Lung (tissue), 12 donors: ENCODE data around the gene PRR7. TPM values are rescaled to one million over a fixed set of nuclear protein-coding genes. Genes with fewer than 3 reads are reported as not detected.

Experiments
- ATAC-seq: fragments of 200-7000 bp; cut with Tn5 transposase; one replicate; pipeline ENCODE4 v1.9.1; 2020; ENCODE audit warnings: moderate number of reproducible peaks; ENCODE audit not compliant: insufficient read depth, low FRiP score
- DNase-seq, 3 donors: peaks; one replicate each; pipeline ENCODE4 v3.0.0-alpha.2; 2013 to 2017
- H3K27ac ChIP-seq, 2 donors: one replicate each; pipeline ENCODE4 v1.5.1; 2013; ENCODE audit warnings: mild to moderate bottlenecking in 2 of 2, moderate library complexity in 2 of 2, control low read depth in 1 of 2, inconsistent platforms in 1 of 2, low read depth in 1 of 2, low read length in 1 of 2
- H3K27me3 ChIP-seq, 3 donors: one replicate each; pipeline ENCODE4 v1.5.1; 2013; ENCODE audit warnings: low read length in 2 of 3; ENCODE audit not compliant: control insufficient read depth in 3 of 3, insufficient read depth in 3 of 3
- H3K36me3 ChIP-seq, 4 donors: one replicate each; pipeline ENCODE4 v1.5.1; 2013; ENCODE audit warnings: low read length in 4 of 4, mild to moderate bottlenecking in 1 of 4, moderate library complexity in 1 of 4; ENCODE audit not compliant: control insufficient read depth in 4 of 4, insufficient read depth in 4 of 4
- H3K4me1 ChIP-seq, 5 donors: one replicate each; pipeline ENCODE4 v1.5.1; 2013; ENCODE audit warnings: low read length in 5 of 5, mild to moderate bottlenecking in 2 of 5, moderate library complexity in 1 of 5; ENCODE audit not compliant: control insufficient read depth in 5 of 5, insufficient read depth in 5 of 5
- H3K4me3 ChIP-seq: one replicate; pipeline ENCODE4 v1.5.1; 2013; ENCODE audit warnings: mild to moderate bottlenecking, control low read depth, moderate library complexity
- H3K9ac ChIP-seq, 2 donors: one replicate each; pipeline ENCODE4 v1.5.1; 2013; ENCODE audit warnings: low read length in 2 of 2, control low read depth in 1 of 2; ENCODE audit not compliant: insufficient read depth in 1 of 2
- H3K9me3 ChIP-seq, 4 donors: one replicate each; pipeline ENCODE4 v1.5.1; 2013; ENCODE audit warnings: low read length in 3 of 4, mild to moderate bottlenecking in 1 of 4, moderate library complexity in 1 of 4; ENCODE audit not compliant: control insufficient read depth in 4 of 4, insufficient read depth in 3 of 4
- WGBS, 2 donors: extraction: QIAGEN DNeasy Blood & Tissue Kit; methylation state at CpG; one replicate each; pipeline ENCODE4 v1.1.7; 2013; 5-methylcytosine and 5-hydroxymethylcytosine counted together
- polyA plus RNA-seq, 2 donors: library from polyadenylated mRNA; stranded (reverse); fragments of 200-250 nt; gene quantifications; one replicate each; pipeline ENCODE4 v1.2.1, GENCODE V29; 2013
- total RNA-seq, 2 donors: library from RNA; depleted of rRNA in 1 of 2; stranded (reverse); fragments of >200 nt in 1 of 2; gene quantifications; one replicate each; pipeline ENCODE4 v1.2.1, GENCODE V29; 2014 to 2021
- TF ChIP-seq, protein P1 (sequence below): IDR thresholded peaks from 2 replicates; pipeline ENCODE4 v1.5.1; 2012; ENCODE audit warnings: mild to moderate bottlenecking; ENCODE audit errors: control extremely low read depth, extremely low read depth
- donor health status: control.
- donor health status: control.
- donor health status: Bipolar disorder and iron deficiency.
- donor health status: healthy.
- donor health status: DM: yes; HTN: yes; CAD: no.

PRR7 gene
- total and polyA plus RNA-seq, 4 donors: 1.9 to 7.2 (median 4.0) TPM

DNA sequence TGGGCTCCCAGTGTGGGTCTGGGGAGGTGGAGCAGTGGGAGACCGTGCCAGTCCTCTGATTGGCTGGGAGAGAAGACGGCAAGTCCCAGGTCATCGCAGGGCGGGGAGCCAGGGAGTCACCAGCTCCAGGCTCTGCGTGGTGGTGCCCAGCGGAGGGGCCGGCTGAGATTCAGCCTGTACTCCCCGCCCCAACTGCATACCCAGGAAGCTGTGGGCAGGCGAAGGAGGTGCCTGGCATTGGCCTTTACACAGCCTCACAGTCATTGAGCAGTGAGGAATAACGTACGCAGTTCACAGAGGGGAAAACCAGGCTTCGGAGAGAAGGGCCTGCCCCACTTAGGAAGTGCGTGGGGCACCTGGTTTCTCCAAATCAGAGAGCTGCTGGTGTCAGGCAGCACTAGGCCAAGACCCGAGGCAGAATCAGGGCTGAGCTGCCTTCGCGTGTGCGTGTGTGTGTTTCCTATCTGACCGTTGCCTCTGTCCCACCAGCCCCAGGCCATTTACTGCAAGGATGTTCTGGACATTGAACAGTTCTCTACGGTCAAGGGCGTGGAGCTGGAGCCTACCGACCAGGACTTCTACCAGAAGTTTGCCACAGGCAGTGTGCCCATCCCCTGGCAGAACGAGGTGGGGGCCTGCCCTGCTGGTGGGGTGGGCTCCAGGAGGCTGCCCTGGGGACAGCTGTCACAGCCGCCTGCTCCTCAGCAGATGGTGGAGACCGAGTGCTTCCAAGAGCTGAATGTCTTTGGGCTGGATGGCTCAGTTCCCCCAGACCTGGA lies 6.2 kb upstream of the PRR7 start:
- TF ChIP-seq, protein P1, sequence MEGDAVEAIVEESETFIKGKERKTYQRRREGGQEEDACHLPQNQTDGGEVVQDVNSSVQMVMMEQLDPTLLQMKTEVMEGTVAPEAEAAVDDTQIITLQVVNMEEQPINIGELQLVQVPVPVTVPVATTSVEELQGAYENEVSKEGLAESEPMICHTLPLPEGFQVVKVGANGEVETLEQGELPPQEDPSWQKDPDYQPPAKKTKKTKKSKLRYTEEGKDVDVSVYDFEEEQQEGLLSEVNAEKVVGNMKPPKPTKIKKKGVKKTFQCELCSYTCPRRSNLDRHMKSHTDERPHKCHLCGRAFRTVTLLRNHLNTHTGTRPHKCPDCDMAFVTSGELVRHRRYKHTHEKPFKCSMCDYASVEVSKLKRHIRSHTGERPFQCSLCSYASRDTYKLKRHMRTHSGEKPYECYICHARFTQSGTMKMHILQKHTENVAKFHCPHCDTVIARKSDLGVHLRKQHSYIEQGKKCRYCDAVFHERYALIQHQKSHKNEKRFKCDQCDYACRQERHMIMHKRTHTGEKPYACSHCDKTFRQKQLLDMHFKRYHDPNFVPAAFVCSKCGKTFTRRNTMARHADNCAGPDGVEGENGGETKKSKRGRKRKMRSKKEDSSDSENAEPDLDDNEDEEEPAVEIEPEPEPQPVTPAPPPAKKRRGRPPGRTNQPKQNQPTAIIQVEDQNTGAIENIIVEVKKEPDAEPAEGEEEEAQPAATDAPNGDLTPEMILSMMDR: no peak
- 90 to 92% methylated on average over 24 of the region's 24 CpGs for WGBS, 2 donors
- Histone ChIP-seq H3K27ac (no peak overlapping the region), H3K36me3 (peaks cover 0 to 43% (median 14%) of the 10 kb centered on the region in 4 donors), H3K27me3 (peaks cover 0 to 4% (median 1%) of the 10 kb centered on the region in 3 donors), H3K9ac (no peak overlapping the region), H3K9me3 (no peaks in the 10 kb centered on the region), H3K4me3 (no peak overlapping the region), H3K4me1 (no peaks in the 10 kb centered on the region)
- DNase-seq (no peak), ATAC-seq (no peak)

DNA sequence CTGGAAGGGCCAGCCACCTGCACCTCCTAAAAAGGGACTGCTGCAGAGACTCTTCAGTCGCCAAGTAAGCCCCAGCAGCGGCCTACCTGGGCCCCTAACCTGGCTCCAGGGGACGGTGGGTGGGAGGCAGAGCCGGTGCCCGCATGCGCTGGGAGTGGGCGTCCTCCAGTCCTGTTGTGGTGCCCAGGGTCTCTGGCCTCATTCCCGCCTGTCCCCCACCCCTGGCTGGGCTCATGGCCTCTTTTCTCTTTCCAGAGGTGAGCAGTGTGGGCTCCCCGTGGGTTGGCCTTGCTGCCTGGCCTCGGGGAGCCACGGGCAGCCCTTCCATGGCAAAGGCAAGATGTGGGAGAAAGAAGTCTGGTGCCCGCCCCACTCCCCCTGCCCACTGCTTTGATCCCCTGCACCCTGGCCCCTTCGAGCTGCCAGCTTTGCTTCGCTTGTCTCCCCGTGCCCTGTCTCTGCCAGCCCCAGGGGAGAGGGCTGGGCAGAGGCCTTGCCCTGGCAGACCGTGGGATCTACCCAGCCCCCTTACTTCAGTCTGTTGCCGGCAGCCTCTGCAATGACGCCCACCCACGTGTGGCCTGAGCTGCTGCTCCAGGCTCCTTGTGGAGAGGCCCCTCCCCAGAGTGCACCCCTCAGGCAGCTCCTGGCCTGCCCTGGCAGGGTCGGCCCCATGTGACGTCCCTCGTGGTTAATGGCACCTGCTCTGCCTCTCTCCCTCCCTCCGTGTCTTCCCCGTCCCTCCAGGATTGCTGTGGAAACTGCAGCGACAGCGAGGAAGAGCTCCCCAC lies 5.4 kb upstream of the PRR7 start:
- DNase-seq (no peak), ATAC-seq (no peak)
- peaks cover 0 to 7% (median 3%) of the 10 kb centered on the region in 5 donors for H3K4me1 ChIP-seq
- TF ChIP-seq, protein P1: no peak
- no peak overlapping the region for H3K9ac ChIP-seq
- H3K4me3 ChIP-seq: no peak overlapping the region
- H3K9me3 ChIP-seq: no peaks in the 10 kb centered on the region
- peaks cover 0 to 37% (median 14%) of the 10 kb centered on the region in 4 donors for H3K36me3 ChIP-seq
- H3K27ac ChIP-seq: no peak overlapping the region
- WGBS, 2 donors: 91 to 92% methylated on average over 26 of the region's 26 CpGs
- H3K27me3 ChIP-seq: peaks cover 0 to 8% (median 4%) of the 10 kb centered on the region in 3 donors

- WGBS, 2 donors: 91 to 92% methylated on average over 20 of the region's 20 CpGs
These were observed 4.4 kb upstream of the PRR7 start for GRCh38 chr5:177442066-177442826.

More at GRCh38 chr5:177442066-177442826, 4.4 kb upstream of the PRR7 start:
- peaks cover 0 to 9% (median 4%) of the 10 kb centered on the region in 3 donors for H3K27me3 ChIP-seq
- no peak overlapping the region for H3K27ac ChIP-seq
- ATAC-seq (no peak), DNase-seq (no peak)
- H3K9me3 ChIP-seq: no peaks in the 10 kb centered on the region
- H3K4me3 ChIP-seq: no peak overlapping the region
- H3K36me3 ChIP-seq: peaks cover 0 to 30% (median 13%) of the 10 kb centered on the region in 4 donors
- no peak overlapping the region for H3K9ac ChIP-seq
- TF ChIP-seq, protein P1: no peak
- peaks cover 0 to 9% (median 6%) of the 10 kb centered on the region in 5 donors for H3K4me1 ChIP-seq
